GM12872 (cell line): Measurements from ENCODE around the gene OR9K2.

Source experiments
- CTCF ChIP-seq: IDR thresholded peaks from 3 replicates; pipeline ENCODE4 v1.5.1; 2011; ENCODE audit warnings: low read depth, mild to moderate bottlenecking, low read length, moderate library complexity; ENCODE audit not compliant: insufficient read depth

OR9K2 gene

GRCh38 chr12:55171445-55171844 is 45.2 kb downstream of the OR9K2 start:
- no peak for TF ChIP-seq CTCF

DNA sequence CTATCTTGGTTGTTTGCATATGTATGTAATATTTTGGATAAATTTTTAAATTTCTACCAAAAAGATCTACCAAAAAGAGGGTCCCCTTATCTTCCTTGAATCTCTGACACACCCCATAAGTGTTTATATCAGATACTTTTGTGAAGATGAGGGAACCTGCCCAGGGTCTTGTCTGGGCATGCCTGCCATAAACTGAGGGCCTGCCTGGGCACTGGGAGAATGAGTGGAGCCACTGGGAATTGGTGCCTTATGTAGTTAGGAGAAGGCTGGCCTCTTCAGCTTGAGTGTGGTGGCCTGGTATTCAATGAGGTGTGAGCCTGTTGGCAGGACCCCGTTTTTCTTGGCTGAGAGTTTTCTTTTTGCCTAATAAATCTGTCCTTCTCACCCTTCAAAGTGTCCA is 46.5 kb downstream of the OR9K2 start:
- no peak for TF ChIP-seq CTCF

- no peak for TF ChIP-seq CTCF
Measured at GRCh38 chr12:55173456-55173855, 47.2 kb downstream of the OR9K2 start.
